ENCODE data around the gene MGST2. TPM values are rescaled to one million over a fixed set of nuclear protein-coding genes. Genes with fewer than 3 reads are reported as not detected.

MGST2 gene
- total RNA-seq, 1 donor from 2014 or later: 35.8 TPM

GRCh38 chr4:139709660-139710059 is 44.0 kb downstream of the MGST2 start:
- DNase-seq (ENCODE audit: low read depth): no peak
- Histone ChIP-seq H3K27me3 (ENCODE audit: control insufficient read depth, insufficient read depth, low read length) (no peaks in the 10 kb centered on the region), H3K36me3 (ENCODE audit: control insufficient read depth, insufficient read depth, low read length) (no peaks in the 10 kb centered on the region), H3K4me3 (ENCODE audit: low read depth, low read length) (no peak overlapping the region)
- TF ChIP-seq CTCF (IDR thresholded peaks at IDR 0.05; ENCODE audit: insufficient read depth, low read length, poor library complexity, severe bottlenecking): no peak

DNA sequence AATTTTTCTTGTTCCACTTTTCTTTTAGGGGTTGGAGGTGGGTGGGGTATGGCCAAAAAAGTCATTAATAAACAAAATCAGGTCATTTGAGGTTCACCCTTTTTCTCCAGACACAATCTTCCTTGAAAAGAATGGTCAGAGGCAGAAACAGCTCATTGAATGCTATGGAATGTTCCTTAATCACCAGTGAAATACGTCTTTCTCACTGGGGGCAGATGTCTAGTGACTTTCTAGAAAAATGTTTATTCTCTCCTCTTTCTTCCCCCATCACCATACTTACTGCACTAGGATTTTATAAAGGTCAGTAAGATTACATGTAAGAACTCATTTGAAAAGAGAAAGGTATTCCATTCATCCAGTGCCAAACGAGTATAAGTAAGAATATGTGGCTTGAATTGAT is 44.5 kb downstream of the MGST2 start:
- TF ChIP-seq CTCF (IDR thresholded peaks at IDR 0.05; ENCODE audit: insufficient read depth, low read length, poor library complexity, severe bottlenecking): no peak

DNA sequence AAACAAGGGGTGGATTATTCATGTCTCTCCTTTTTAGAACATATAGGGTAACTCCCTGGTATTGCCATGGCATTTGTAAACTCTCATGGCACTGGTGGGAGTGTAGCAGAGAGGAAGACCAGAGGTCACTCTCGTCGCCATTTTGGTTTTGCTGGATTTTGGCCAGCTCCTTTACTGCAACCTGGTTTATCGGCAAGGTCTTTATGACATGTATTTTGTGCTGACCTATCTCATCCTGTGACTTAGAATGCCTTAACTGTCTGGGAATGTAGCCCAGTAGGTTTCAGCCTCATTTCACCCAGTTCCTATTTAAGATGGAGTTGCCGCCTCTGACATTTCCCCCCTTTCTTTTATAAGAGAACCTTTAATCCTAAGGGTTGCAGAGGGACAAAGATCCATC is 45.8 kb downstream of the MGST2 start:
- DNase-seq (ENCODE audit: low read depth): no peak
- no peak overlapping the region for H3K4me3 ChIP-seq (ENCODE audit: low read depth, low read length)
- no peaks in the 10 kb centered on the region for H3K27me3 ChIP-seq (ENCODE audit: control insufficient read depth, insufficient read depth, low read length)
- TF ChIP-seq CTCF (IDR thresholded peaks at IDR 0.05; ENCODE audit: insufficient read depth, low read length, poor library complexity, severe bottlenecking): no peak
- no peaks in the 10 kb centered on the region for H3K36me3 ChIP-seq (ENCODE audit: control insufficient read depth, insufficient read depth, low read length)

More for the DNA sequence above, 44.5 kb downstream of the MGST2 start:
- Histone ChIP-seq H3K4me3 (ENCODE audit: low read depth, low read length) (no peak overlapping the region), H3K36me3 (ENCODE audit: control insufficient read depth, insufficient read depth, low read length) (no peaks in the 10 kb centered on the region), H3K27me3 (ENCODE audit: control insufficient read depth, insufficient read depth, low read length) (no peaks in the 10 kb centered on the region)
- DNase-seq (ENCODE audit: low read depth): no peak

DNA sequence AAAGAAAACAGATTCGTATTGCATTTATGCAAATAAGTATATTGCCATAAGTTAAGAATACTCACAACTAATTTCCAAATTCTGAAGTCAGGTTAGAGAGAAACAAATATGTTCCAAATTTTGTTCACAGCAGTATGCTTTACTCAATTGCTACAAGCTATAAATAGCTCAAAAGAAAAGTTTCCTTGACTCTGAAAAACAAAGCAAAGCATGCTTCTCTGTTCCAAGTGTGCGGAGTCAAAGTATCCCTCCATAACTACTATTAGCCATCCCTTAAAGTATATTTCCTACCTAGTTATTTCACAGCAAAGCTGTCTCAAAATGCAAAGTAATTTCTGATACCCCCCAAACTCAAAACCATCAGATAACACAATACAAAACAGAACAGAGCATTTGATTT is 47.3 kb downstream of the MGST2 start:
- DNase-seq (ENCODE audit: low read depth): no peak
- no peaks in the 10 kb centered on the region for H3K27me3 ChIP-seq (ENCODE audit: control insufficient read depth, insufficient read depth, low read length)
- TF ChIP-seq CTCF (IDR thresholded peaks at IDR 0.05; ENCODE audit: insufficient read depth, low read length, poor library complexity, severe bottlenecking): no peak
- no peaks in the 10 kb centered on the region for H3K36me3 ChIP-seq (ENCODE audit: control insufficient read depth, insufficient read depth, low read length)
- no peak overlapping the region for H3K4me3 ChIP-seq (ENCODE audit: low read depth, low read length)

DNA sequence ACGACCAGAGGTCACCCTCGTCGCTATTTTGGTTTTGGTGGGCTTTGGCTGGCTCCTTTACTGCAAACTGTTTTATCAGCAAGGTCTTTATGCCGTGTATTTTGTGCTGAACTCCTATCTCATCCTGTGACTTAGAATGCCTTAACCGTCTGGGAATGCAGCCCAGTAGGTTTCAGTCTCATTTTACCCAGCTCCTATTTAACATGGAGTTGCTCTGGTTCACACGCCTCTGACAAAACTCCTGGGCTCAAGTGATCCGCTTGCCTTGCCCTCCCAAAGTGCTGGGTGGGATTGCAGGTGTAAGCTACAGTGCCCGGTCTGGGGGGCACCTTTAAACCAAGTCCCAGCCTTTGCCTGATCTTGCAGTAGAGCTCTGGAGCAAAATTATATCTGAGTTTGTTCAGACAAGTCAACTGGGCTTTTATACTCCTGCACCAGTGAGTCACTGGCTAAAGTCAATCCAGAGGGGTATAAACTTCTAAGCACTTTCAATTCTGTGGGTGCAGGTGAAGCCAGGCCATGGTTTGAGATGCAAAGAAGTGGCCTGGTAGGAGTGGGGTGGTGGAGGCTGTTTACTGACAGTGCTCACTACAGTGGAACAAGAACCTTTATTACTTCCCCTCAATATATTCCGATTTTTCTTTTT is 50.2 kb downstream of the MGST2 start:
- no peak for TF ChIP-seq CTCF (IDR thresholded peaks at IDR 0.05; ENCODE audit: insufficient read depth, low read length, poor library complexity, severe bottlenecking)
- no peaks in the 10 kb centered on the region for H3K27me3 ChIP-seq (ENCODE audit: control insufficient read depth, insufficient read depth, low read length)
- no peak for DNase-seq (ENCODE audit: low read depth)
- H3K36me3 ChIP-seq (ENCODE audit: control insufficient read depth, insufficient read depth, low read length): no peaks in the 10 kb centered on the region
- no peak overlapping the region for H3K4me3 ChIP-seq (ENCODE audit: low read depth, low read length)

GRCh38 chr4:139718358-139718757 is 52.7 kb downstream of the MGST2 start:
- TF ChIP-seq CTCF (IDR thresholded peaks at IDR 0.05; ENCODE audit: insufficient read depth, low read length, poor library complexity, severe bottlenecking): no peak
- no peaks in the 10 kb centered on the region for H3K27me3 ChIP-seq (ENCODE audit: control insufficient read depth, insufficient read depth, low read length)
- no peak overlapping the region for H3K4me3 ChIP-seq (ENCODE audit: low read depth, low read length)
- DNase-seq (ENCODE audit: low read depth): no peak
- H3K36me3 ChIP-seq (ENCODE audit: control insufficient read depth, insufficient read depth, low read length): no peaks in the 10 kb centered on the region
